Measurements from ENCODE around the gene ZBED2. TPM values are rescaled to one million over a fixed set of nuclear protein-coding genes. Genes with fewer than 3 reads are reported as not detected.

Gene ZBED2
- total RNA-seq, 2 donors from 2014 or later: 0.68 TPM; not detected in 1

GRCh38 chr3:111581403-111582119, 13.6 kb downstream of the ZBED2 start:
- Histone ChIP-seq H3K36me3 (no peaks in the 10 kb centered on the region), H3K9me3 (no peaks in the 10 kb centered on the region), H3K4me1 (replicated peaks) (no peaks in the 10 kb centered on the region), H3K27ac (no peak overlapping the region), H3K27me3 (replicated peaks; ENCODE audit: insufficient read depth) (no peaks in the 10 kb centered on the region), H3K4me3 (no peak overlapping the region)
- TF ChIP-seq POLR2A (IDR thresholded peaks at IDR 0.05) (no peak), CTCF (IDR thresholded peaks at IDR 0.05) (no peak), POLR2AphosphoS5 (IDR thresholded peaks at IDR 0.05) (no peak)
- intact Hi-C loops (cut with DNase I): no loop called here
- WGBS: 84% methylated on average over 2 of the region's 2 CpGs
- no peak for DNase-seq (ENCODE audit: low spot score)

- DNase-seq (ENCODE audit: low spot score): no peak
- Histone ChIP-seq H3K36me3 (no peaks in the 10 kb centered on the region), H3K4me3 (no peak overlapping the region), H3K4me1 (replicated peaks) (no peaks in the 10 kb centered on the region), H3K9me3 (no peaks in the 10 kb centered on the region), H3K27me3 (replicated peaks; ENCODE audit: insufficient read depth) (no peaks in the 10 kb centered on the region), H3K27ac (no peak overlapping the region)
- no peak for TF ChIP-seq POLR2AphosphoS5 (IDR thresholded peaks at IDR 0.05)
- intact Hi-C loops (cut with DNase I): no loop called here
- WGBS: 96% methylated on average over 5 of the region's 5 CpGs
Measured at GRCh38 chr3:111579495-111579894, 15.7 kb downstream of the ZBED2 start.

- 91% methylated on average over 4 of the region's 4 CpGs for WGBS
- Histone ChIP-seq H3K4me1 (replicated peaks) (no peaks in the 10 kb centered on the region), H3K27me3 (replicated peaks; ENCODE audit: insufficient read depth) (no peaks in the 10 kb centered on the region), H3K4me3 (no peak overlapping the region), H3K9me3 (no peaks in the 10 kb centered on the region), H3K27ac (no peak overlapping the region), H3K36me3 (no peaks in the 10 kb centered on the region)
- DNase-seq (ENCODE audit: low spot score): no peak
- intact Hi-C loops (cut with DNase I): no loop called here
- TF ChIP-seq POLR2A (IDR thresholded peaks at IDR 0.05) (no peak), POLR2AphosphoS5 (IDR thresholded peaks at IDR 0.05) (no peak), CTCF (IDR thresholded peaks at IDR 0.05) (no peak)
Measured at GRCh38 chr3:111578867-111579266, 16.3 kb downstream of the ZBED2 start.

GRCh38 chr3:111577798-111578685, 17.1 kb downstream of the ZBED2 start:
- no peaks in the 10 kb centered on the region for H3K27me3 ChIP-seq (replicated peaks; ENCODE audit: insufficient read depth)
- intact Hi-C loops (cut with DNase I): no loop called here
- no peak for DNase-seq (ENCODE audit: low spot score)
- no peaks in the 10 kb centered on the region for H3K4me1 ChIP-seq (replicated peaks)
- WGBS: 74% methylated on average over 4 of the region's 4 CpGs
- H3K36me3 ChIP-seq: no peaks in the 10 kb centered on the region
- TF ChIP-seq POLR2AphosphoS5 (IDR thresholded peaks at IDR 0.05) (no peak), CTCF (IDR thresholded peaks at IDR 0.05) (peak in 2 of 4 experiments; percentile 36 to 51)
- H3K4me3 ChIP-seq: no peak overlapping the region
- H3K9me3 ChIP-seq: no peaks in the 10 kb centered on the region
- H3K27ac ChIP-seq: no peak overlapping the region

- intact Hi-C loops (cut with DNase I): no loop called here
- no peak for TF ChIP-seq CTCF (IDR thresholded peaks at IDR 0.05)
- TF ChIP-seq POLR2A (IDR thresholded peaks at IDR 0.05): no peak
- TF ChIP-seq POLR2AphosphoS5 (IDR thresholded peaks at IDR 0.05): no peak
- Histone ChIP-seq H3K4me1 (replicated peaks) (no peaks in the 10 kb centered on the region), H3K4me3 (no peak overlapping the region), H3K27ac (no peak overlapping the region), H3K9me3 (no peaks in the 10 kb centered on the region), H3K27me3 (replicated peaks; ENCODE audit: insufficient read depth) (no peaks in the 10 kb centered on the region), H3K36me3 (no peaks in the 10 kb centered on the region)
- DNase-seq (ENCODE audit: low spot score): no peak
- WGBS: 44% methylated on average over 1 of the region's 1 CpG
Measured at GRCh38 chr3:111577113-111577512, 18.0 kb downstream of the ZBED2 start.
